GM18858 (cell line): ENCODE measurements around the gene PAPOLG.

Source experiments
- ATAC-seq: cut with Tn5 transposase; IDR thresholded peaks from one replicate; pipeline ENCODE4 v1.9.1; 2021; ENCODE audit not compliant: unreplicated experiment

Gene PAPOLG

DNA sequence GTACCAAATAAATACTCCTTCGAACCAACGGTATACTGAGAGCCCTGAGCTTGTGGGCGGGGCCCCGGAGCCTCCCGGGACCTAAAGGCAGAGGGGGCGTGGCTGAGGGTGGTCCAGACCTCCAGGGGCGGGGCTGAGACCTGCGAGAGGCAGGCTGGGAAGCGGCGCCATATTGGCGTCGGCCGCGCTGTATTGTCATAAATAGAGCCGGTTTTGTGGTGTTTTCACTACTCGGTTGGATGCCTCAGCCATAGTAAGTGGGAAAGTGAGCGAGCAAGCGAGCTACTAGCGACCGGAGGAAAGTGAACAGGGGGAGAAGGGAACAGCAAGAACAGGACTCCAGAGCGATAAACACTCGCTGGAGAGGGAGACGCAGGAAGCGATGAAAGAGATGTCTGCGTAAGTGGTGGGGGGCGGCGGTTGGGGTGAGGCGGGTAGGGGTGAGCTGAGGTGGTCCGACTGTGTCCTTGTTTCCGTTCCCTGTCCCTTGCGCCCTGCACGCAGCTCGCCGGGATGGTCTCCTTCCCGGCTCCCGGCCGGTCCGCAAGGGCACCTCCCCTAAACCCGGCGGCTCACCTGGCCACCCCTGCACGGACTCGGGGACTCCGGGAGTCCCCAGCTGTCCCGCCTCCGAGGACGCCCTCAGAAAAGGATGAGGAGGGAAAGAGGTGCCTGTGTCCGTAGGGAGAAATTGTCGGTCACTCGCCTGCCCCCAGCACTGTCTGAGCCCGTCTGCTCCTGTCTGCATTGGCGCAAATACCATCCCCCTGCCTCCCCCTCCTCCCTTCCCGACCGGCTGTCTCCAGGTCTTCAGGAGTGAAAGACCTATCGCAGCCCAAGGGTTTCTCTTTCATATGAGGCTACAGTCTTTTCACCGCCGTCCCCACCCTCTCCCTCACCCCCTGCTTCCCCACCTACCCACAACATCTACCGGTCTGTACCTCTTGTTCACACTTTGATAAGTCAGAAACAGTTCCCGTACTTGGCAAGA lies at the start of gene PAPOLG:
TSS of gene PAPOLG (plus strand) at position 172 of the 991 bp plus-strand sequence. CDS start at position 383, 211 bp downstream.
- peak; percentile 94 for ATAC-seq

DNA sequence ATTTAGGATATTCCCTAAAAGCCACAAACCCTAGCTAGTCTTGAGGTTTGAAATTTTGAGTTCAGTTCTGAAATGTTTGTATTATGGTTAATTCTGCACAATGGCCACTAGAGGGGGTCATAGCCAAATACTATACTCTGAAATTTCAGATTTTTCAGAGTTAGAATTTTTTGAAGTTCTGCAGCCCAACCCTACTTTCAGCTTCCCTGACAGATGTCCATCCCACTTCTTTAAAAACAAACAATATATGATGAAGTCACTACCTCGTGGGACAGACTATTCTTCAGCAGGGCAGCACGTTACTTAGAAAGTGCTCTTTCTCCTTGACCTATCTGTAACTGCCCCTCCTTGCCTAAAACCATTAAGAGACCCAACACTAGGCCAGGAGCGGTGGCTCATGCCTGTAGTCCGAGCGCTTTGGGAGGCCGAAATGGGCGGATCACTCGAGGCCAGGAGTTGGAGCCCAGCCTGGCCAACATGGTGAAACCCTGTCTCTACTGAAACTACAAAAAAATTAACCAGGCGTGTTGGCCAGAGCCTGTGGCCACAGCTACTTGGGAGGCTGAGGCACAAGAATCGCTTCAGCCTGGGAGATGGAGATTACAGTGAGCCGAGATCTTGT lies 48.2 kb upstream of the PAPOLG start:
- ATAC-seq: no peak

DNA sequence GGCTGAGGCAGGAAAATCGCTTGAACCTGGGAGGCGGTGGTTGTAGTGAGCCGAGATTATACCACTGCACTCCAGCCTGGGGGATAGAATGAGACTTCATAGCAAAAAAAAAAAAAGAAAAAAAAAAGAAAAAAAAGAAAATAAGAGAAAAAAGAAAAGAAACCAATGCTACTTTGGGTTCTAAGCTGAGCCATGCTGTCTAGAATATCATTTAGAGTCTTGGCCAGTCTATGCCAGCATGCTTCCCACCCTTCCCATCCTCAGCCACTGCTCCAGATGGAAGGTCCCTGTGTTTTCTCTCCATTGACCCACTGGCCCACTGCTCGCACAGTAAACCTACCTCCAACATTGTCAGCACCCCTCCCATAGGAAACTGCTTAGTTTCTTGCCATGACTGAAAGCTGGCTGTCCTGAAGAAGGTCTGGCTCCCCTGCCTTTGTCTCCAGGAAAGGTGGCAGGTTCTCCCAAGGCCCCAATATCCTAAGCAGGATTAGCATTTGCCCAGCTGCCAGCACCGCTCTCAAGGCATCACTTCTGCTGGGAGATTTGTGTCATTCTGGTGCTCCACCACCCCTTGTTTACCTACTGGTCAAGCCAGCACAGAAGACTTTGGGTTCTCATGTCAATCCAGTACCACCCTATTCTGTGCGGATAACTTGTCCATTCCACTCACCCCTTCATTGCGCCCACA lies 47.3 kb upstream of the PAPOLG start:
- ATAC-seq: no peak

DNA sequence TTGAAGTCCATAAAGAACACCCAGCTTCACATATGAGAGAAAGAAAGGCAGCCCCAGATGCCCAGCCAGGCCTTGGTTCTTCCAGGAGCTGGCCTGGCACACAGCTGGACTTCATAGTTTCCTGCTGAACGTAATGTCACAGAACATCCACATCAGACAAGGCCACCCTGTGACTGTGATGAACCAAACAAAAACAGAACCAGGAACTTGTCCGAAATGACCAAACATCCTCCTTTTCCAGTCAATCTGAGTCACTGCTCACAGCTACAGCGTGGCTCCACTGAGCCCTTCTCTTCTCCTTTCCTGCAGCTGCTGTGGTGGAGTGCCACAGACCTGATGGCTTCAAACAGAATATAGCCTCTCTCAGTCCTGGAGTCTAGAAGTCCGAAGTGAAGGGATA lies 45.4 kb upstream of the PAPOLG start:
- ATAC-seq: no peak

DNA sequence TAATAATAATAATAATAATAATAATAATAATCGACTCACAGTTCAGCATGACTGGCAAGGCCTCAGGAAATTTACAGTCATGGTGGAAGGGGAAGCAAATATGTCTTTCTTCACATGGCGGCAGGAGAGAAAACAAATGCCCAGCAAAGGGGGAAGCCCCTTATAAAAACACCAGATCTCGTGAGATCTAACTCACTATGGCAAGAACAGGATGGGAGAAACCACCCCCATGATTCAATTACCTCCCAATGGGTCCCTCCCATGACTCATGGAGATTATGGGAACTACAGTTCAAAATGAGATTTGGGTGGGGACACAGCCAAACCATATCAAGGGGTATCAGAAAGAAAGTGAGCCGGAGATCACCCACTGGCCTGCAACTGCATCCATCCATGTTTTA lies 40.5 kb upstream of the PAPOLG start:
- no peak for ATAC-seq

DNA sequence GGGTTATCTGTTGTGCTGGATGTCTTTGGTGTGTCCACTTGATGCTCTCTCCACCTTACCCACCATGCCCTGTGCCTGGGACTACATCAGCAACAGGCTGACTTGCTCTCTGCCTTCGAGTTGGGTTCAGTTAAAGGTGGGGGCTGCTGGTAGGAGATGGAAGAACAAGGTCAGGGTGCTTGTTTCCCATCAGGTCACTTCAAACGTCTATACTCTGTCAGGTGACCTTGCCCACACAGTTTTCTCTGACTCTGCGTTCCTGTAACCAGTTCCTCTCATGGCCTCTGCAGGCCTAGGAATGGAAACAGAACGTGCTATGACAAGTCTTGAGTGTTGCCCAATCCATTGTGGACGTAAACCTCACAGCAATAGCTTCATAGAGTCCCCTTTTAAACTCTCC lies 38.4 kb upstream of the PAPOLG start:
- ATAC-seq: no peak

DNA sequence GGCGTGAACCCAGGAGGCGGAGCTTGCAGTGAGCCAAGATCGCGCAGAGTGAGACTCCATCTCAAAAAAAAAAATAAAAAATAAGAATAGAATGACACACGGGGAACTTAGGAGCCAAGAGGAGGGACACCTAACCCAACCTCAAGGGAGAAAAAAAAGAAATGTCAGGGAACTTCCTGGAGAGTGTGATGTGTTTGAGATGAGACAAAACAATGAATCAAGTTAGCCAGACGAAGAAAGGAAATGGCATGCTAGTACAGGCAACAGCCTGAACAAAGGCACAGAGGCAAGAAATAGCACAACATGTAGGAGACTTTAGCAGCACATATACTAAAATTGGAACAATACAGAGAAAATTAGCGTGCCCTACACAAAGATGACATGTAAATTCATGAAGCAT lies 36.7 kb upstream of the PAPOLG start:
- ATAC-seq: no peak

DNA sequence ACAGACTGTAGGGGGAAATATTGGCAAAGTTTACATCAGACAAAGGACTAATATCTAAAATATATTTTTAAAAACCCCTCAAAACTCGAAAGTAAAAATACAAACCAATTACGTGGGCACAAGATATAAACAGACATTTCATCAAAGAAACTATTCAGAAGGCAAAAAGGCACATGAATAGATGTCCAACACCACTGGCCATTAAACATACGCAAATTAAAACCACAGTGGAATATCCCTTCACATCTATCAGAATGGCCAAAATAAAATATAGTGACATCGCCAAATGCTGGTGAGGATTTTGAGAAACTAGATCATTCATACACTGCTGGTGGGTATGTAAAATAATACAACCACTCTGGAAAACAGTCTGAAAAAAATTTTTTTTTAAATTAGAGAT lies 30.6 kb upstream of the PAPOLG start:
- no peak for ATAC-seq

DNA sequence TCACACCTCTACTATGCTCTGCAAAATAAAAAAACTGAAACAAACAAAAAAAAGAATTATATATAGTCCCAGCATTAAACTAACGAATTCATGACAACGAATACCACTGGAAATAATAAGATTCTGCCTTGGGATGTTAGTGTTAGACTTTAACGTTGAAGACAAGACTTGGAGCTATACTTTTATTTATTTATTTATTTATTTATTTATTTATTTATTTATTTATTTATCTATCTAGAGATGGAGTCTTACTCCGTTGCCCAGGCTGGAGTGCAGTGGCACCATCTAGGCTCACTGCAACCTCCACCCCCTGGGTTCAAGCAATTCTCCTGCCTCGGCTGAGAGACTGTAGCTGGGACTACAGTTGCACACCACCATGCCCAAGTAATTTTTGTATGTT lies 27.2 kb upstream of the PAPOLG start:
- no peak for ATAC-seq

DNA sequence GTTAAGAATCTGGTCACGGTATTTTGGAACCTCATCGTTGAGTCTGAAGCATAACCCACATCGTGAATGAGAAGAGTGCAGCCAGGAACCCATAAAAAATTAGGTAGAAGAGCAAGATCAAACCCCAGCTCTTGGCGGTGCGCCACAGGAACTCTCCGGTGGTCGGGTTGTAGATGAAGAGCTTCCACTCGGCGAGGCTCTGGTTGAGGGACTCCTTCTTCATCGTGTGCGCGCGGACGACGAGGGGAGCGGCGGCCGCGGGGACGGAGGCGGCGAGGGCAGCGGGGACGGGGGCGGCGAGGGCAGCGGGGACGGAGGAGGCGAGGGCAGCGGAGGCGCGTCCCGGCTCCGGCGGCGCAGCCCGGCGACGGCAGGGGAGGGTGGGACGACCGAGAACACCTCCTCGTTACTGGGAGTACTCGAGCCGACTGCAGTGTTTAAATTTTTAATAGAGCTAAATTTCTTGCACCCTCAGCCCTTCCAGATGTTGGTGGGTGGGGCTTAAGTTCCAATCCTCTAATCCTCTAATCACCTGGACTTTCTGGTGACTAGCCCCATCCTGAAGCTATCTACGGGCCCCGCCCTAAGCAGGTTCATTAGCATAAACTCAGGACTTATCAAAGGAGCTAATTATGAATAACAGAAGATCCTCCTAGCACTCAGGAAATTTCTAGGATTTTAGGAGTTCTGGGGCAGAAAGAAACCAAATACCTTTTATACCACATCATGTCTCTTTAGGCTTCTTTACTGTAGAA lies 20.4 kb upstream of the PAPOLG start:
- ATAC-seq: no peak

DNA sequence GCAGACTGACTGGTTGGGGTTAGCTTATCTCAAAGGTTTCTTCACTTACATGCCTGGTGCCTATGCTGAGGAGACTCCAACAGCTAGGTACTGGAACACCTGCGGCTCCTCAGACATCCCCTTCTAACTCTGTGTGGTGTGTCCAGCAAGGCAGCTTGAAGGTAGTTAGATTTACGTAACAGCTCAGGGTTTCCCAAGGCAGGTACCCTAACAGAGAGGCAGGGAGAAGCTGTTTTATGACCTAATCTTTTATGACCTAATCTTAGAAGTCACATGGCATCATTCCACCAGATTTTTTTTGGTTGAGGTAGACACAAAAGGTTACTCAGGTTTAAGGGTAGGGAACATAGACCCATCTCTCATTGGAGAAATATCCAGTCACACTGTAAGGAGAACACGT lies 17.4 kb upstream of the PAPOLG start:
- no peak for ATAC-seq

DNA sequence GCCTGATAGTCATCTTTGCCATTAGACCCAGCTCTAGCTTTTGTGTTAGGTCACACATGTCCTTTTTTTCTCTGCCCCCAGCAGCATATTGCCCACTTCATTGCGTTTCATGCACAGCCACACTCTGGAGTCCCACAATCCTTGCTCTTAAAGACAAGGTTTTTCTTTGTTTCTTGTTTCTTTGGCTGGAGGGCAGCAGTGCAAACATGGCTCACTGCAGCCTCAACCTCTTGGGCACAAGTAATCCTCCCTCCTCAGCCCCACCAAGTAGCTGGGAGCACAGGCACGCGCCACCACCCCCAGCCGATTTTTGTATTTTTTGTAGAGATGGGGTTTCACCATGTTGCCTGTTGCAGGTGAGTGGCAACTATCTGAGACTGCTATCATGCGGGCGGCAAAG lies 16.9 kb upstream of the PAPOLG start:
- ATAC-seq: no peak

DNA sequence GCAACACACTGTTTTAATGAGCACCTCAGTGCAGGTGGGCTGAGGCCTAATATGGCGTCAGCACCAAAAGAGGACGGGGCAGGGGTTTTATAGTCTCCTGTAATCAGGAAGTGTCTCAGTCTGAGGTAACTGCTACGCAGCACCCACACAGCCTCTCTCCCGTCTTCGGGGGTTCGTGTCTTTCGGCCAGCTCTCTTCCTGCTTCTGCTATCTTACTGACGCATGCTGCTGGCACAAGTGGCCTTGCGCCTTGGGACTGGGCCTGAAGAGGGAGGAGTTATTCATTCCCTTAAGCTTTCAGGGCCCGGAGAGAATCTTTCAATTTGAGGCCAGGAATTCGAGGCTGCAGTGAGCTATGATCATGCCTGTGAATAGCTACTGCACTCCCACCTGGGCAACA lies 14.5 kb upstream of the PAPOLG start:
- no peak for ATAC-seq

DNA sequence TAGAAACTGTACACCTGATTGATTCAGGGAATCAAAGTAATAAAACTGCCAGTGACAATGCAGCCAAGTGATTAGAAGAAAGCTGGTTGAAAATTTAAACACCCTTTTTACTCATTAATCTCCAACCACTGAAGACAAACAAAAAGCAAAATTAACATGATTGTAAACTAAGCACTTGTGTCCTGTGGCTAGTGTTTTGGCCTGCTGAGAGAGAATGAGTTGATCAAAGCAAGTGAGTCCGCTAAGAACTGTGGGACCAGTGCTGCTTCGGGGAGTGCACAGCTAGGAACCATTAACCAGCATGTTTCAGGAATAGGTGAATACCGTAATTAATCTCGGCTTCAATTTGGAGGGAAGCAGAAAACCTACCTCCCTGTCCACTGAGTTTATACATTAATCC lies 13.6 kb upstream of the PAPOLG start:
- ATAC-seq: no peak

DNA sequence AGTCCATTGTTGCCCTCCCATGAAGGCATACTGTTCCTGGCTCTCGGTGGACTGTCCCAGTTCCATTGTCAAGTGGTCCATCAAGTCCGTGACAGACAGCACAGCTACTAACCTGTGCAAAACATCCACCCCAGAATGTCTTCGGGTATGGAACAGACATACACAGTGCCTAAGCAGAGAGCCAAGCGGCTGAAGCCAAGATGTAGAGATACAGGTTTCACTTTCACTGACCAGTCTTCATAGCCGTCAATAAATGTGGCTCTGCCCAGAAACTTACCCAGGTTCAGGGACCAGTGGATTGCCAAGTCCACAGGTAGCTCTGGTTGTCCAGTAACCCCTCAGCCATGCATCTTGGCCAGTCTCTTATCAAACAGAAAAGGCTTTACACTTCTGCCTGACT lies 10.7 kb upstream of the PAPOLG start:
- ATAC-seq: no peak

DNA sequence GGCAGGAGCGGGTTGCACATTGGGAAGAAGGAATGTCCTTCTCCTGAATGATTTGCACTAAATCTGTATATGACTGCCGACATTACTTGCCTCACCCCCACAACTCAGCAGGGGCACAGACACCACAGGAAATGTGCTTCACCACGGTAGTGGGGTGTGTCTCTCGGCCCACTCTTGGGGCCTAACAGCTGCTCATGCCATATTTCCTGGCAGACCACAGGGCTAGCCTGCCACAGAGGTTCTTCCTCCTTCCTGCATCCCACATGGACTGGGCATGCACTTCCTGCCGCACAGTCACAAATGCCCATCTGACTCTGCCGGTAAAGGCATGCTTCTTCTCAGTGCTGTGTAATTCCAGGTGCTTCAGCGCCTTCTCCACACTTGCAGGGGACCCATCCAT lies 10.3 kb upstream of the PAPOLG start:
- no peak for ATAC-seq

DNA sequence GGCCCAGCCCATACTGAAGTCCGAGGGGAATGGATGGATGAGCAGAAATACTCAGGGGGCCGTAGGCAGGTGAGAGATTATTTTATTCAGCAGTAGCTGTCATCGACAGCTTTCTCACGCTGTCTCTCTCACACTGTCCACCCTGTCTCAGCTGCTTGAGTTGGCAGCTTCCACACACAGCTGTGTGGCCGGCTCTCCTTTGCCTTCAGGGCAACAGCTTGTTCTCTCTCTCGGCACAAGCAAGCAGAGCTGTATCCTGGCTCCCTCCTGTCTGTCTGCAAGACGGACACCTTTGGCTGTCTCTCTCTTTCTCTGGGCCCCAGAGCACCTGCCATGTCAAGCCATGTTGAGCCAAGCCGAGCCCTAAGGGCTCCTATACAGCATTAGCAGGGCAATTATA lies 9.8 kb upstream of the PAPOLG start:
- ATAC-seq: no peak

DNA sequence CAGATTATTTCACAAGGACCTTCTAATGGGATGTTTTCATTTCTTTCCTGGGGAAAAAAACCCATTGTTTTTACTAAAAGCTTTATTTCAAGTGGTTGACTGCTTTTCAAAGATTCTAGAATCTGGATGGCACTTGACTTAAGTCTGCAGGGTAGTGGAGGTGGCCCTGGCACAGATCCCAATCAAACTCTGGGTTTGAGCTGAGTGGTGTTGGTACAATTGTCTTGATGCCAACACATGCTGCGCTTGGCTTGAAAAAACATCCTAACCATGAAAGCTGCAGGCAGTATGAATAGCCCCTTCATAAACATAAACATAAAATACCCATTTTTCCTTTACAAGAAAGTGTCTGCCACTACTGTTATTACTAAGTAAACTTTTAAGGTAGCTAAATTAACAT lies 3.6 kb downstream of the PAPOLG start:
- no peak for ATAC-seq

DNA sequence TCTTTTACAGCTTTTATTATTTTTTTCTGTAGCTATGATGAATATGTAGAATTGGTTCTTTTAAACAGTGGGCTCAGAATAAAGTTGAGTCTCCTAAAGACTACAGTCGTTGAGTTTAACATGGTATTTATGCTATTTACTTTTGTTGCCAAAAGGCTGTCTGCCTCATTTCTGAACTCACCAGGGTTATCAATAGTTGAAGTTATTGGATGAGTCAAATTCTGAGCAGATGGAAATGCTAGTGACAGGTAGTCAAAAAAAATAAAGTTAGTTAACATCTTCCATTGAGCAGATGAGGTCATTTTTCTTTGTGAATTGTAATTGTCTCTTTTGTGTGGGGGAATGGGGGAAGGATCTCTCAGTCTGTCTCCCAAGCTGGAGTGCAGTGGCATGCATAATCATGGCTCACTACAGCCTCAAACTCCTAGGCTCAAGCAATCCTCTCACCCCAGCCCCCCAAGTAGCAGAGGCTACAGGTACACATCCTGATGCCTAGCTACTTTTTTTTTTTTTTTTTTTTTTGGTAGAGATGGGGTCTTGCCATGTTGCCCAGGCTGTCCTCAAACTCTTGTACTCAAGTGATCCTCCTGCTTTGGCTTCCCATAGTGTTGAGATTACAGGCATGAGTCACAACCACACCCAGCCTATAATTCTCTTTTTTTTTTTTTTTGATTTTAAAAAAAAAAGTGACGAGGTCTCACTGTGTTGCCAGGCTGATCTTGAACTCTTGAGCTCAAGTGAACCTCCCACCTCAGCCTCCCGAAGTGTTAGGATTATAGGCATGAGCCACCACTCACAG lies 8.9 kb downstream of the PAPOLG start:
- ATAC-seq: no peak

DNA sequence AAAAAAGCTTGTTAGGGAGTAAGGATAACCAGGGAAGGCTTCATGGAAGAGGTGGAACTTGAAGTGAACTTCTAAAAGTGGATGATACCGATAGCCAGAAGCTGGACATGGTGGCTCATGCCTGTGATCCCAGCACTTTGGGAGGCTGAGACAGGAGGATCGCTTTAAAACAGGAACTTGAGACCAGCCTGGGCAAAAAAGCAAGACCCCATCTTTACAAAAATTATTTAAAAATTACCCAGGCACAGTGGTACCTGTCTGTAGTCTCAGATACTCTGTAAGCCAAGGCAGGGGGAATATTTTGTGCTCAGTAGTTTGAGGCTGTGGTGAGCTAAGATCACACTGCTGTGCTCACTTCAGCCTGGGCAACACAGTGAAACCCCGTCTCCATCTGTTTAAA lies 10.2 kb downstream of the PAPOLG start:
- no peak for ATAC-seq
